GM12873 (cell line): ENCODE results near the gene NUDT9.

Experiments
- TF ChIP-seq, protein P1 (sequence below): IDR thresholded peaks from 2 replicates; pipeline ENCODE4 v1.5.1; 2012; ENCODE audit warnings: low read depth, mild to moderate bottlenecking, moderate library complexity, low read length, control low read depth; ENCODE audit not compliant: insufficient read depth; ENCODE audit errors: missing control alignments

The NUDT9 gene

GRCh38 chr4:87390551-87390890 lies 31.9 kb upstream of the NUDT9 start:
- TF ChIP-seq, protein P1, sequence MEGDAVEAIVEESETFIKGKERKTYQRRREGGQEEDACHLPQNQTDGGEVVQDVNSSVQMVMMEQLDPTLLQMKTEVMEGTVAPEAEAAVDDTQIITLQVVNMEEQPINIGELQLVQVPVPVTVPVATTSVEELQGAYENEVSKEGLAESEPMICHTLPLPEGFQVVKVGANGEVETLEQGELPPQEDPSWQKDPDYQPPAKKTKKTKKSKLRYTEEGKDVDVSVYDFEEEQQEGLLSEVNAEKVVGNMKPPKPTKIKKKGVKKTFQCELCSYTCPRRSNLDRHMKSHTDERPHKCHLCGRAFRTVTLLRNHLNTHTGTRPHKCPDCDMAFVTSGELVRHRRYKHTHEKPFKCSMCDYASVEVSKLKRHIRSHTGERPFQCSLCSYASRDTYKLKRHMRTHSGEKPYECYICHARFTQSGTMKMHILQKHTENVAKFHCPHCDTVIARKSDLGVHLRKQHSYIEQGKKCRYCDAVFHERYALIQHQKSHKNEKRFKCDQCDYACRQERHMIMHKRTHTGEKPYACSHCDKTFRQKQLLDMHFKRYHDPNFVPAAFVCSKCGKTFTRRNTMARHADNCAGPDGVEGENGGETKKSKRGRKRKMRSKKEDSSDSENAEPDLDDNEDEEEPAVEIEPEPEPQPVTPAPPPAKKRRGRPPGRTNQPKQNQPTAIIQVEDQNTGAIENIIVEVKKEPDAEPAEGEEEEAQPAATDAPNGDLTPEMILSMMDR = no peak

- TF ChIP-seq, protein P1 = peak; percentile 15
Measured at GRCh38 chr4:87390891-87391575, 31.3 kb upstream of the NUDT9 start, which contains the start of gene HSD17B11. Gene HSD17B11 (minus strand): TSS chr4:87391188. CDS start chr4:87391070, 118 bp downstream.

DNA sequence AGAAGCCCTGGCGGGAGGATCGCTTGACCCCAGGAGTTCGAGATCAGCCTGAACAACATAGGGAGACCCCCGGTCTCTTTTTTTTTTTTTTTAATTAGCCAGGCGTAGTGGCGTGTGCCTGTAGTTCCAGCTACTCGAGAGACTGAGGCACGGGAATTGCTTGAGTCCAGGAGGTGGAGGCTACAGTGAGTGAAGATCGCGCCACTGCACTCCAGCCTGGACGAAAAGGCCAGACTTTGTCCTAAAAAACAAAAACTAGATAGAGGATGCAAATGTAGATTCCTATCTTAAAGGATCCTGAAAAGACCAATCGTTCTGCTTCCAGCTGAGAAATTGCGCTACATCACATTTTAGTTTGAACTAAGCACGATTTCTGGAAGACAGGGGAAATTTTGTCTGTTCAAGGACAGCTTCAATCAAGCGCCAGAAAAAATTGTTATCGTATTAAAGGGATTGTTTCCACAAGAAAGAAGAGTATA lies 30.8 kb upstream of the NUDT9 start:
- TF ChIP-seq, protein P1 = no peak

- TF ChIP-seq, protein P1 = no peak
Measured at GRCh38 chr4:87392183-87392582, 30.2 kb upstream of the NUDT9 start.

- TF ChIP-seq, protein P1 = no peak
Measured at GRCh38 chr4:87399148-87399547, 23.2 kb upstream of the NUDT9 start.

DNA sequence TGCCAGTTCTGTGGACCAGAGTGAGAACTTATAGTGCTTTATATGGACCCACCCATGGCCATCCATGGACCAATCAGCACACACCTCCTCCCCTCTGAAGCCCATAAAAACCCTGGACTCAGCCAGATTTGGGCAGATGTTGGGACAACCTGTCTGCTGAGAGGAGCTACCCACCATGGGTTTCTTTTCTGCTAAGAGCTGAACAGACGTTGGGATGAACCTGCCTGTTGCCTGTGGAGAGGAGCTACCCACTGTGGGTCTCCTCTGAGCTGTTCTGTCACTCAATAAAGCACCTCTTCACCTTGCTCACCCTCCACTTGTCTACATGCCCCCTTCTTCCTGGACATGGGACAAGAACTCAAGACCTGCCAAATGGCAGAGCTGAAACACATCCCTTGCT lies 22.4 kb upstream of the NUDT9 start:
- TF ChIP-seq, protein P1 = no peak

GRCh38 chr4:87405211-87405820 lies 17.1 kb upstream of the NUDT9 start:
- TF ChIP-seq, protein P1 = no peak
